ENCODE data around the gene HVCN1.
A peak's percentile ranks its signal among the peaks of the same experiment; 100 is the strongest.
"Not testable (repeated sequence)": the region's sequence is repeated elsewhere in the genome, so short reads cannot be mapped to it uniquely, and the experiment has no call there.

The HVCN1 gene

DNA sequence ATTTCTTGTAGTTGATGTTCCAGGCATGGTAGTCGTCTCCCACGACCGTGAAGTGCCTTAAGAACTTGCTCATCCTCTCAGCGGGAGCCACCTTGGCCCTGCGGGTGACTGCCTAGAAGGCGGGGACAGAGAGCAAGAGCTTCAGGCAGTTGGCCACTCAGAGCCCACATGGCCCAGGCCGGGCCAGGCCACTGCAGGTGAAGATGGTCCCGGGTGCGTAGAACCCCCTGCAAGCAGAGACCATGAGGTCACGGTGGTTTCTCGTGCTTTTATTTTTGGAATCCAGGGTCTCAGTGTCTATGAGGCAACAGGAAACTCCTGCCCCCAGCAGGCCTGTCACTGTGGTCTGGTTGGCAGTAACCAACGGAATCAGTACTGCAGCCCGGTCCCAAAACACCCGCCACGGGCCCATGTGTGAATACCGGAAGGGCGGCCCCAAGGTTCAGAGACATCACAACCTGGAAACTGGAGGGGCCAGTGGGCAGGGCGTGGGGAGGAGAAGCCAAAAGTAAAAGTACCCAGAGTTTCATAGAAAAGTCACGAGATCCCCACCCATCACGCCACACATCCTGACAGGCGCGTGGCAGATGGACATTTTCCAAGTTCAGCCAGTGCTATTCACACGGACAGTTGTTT is 27.5 kb downstream of the HVCN1 start:
- no peak for DNase-seq

DNA sequence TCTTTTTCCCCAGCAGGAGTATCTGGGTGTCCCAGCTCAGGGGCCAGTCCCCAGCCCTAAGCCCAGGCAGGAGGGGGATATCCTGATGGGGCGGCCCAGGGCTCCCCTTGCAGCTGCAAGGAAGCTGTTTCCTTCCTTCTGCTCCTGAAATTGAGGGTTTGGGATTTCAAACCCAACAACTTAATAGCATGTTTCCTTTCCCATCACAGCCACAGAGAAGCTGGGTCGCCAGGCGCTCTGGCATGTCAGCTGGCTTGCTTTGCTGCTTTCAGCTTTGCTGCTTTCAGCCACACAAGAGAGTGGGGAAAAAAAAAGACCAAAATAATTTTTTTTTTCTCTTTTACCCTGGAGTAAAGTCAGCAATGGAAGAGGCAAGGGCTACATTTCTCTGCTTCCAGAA is 30.0 kb downstream of the HVCN1 start:
- DNase-seq, result no peak

GRCh38 chr12:110658242-110658641 is 30.7 kb downstream of the HVCN1 start:
- no peak for DNase-seq

- no peak for DNase-seq
These were observed 31.2 kb downstream of the HVCN1 start for GRCh38 chr12:110657747-110658146.

GRCh38 chr12:110656071-110656655 is 32.8 kb downstream of the HVCN1 start:
- DNase-seq, result no peak

DNA sequence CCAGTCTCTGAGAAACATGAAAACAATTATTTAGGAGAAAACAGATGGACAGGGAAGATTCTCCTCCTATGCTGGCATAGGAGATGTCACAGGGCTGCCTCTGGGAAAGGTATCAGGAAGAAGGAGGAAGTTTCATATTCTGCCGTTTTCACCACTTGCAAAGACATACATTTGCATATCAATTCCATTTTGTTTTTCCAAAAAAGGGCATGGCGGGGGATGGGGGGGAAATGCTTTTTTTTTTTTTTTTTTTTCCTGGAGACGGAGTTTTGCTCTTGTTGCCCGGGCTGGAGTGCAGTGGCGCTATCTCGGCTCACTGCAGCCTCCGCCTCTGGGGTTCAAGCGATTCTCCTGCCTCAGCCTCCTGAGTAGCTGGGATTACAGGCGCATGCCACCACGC is 34.7 kb downstream of the HVCN1 start:
- not testable (repeated sequence) for DNase-seq

- no peak for DNase-seq
These were observed 39.5 kb downstream of the HVCN1 start for GRCh38 chr12:110649341-110649847.

DNA sequence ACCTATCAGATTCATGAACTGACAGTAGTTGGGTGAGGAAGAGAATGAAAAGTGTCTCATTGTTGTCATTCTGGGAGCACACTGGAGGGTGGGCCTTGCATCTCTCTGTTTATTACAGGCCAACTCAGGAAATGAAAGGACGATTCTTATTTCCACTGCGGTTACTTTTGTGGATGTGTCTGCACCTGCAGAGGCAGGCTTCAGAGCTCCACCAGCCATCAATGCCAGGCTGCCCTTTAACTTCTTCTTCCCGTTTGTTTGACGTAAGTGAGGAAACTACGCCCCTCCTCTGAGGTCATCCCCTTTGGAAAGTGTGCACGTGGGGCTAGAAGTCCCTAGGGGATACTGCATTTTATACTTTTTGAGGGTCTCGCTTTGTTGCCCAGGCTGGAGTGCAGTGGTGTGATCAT is 41.3 kb downstream of the HVCN1 start:
- no peak for DNase-seq

- DNase-seq, result no peak
These were observed 47.4 kb downstream of the HVCN1 start for GRCh38 chr12:110641521-110641920.

- DNase-seq, result no peak
These were observed 48.5 kb downstream of the HVCN1 start for GRCh38 chr12:110640275-110641025.

DNA sequence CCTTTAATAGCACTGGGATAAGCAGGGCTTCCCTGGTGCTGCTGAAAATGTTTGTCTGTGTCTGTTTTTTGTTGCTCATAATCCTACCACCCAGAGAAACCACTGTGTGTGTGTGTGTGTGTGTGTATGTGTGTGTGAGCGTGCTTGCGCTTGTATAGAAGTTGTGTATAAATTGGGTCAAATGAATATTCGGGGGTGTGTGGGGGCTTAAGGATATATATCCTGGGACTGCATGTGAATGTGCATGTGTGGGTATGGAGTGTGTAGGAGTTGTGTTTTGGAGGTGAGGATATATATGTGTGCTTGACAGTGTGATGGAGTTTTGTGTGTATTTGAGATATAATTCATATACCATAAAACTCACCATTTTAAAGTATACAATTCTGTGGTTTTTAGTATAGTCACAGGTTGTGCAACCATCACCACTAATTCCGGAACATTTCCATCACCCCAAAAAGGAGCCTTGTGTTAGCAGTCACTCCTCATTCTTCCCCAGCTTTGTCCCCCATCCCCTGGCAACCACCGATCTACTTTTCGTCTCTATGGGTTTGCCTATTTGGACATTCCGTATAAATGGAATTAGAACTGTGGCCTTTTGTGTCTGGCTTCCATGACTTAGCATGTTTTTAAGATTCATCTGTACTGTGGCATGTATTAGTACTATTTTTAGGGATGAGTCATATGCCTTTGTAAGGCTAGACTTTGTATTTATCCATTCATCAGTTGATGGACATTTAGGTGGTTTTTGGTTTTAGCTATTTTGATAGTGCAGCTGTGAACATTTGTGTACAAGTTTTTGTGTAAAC is 49.4 kb downstream of the HVCN1 start:
- DNase-seq, result no peak

- no peak for DNase-seq
These were observed 50.1 kb downstream of the HVCN1 start for GRCh38 chr12:110638796-110639195.

DNA sequence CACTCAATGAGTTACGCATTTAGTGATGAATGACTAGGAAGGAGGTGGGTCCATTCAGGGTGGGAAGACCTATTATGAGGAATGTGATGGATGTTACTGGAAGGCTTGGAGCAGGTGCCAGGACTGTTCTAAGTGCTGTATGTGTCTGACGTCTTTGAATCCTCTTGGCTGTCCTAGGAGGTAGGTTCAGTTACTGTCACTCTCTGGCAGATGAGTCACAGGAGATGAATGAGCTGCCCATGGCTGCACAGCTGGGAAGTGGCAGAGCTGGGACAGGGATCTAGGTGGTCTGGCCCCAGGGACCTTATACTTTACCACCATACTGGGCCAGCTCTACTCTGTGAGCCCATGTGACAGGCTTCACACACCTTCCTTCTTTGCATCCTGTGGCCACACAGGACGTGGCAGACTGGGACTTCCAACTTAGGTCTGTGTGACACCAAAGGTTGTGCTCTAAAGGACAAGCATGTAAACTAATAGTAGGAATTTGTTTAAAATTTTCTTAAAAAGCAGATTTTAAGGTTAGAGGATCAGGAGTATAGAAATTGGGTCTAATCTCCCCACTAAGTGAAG is 51.0 kb downstream of the HVCN1 start:
- DNase-seq, result no peak

DNA sequence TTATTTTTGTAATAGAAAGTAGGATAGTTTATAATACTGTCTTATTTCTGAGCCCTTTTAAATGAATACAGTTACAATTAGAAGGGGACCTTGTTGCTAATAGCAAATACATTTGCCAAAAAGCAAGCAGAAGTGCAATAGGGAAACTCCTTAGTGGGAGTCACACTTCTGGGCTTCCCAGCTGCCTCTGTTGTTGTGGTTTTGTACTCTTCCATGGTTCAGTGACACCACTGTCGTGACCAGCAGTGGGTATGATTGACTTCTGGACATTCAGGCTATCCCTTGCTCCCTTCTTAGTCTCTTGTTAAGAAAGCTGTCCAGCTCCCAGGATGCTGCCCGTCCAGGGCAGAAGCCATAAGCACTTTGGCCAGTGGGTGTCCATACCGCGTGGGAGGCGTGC is 52.4 kb downstream of the HVCN1 start:
- DNase-seq, result no peak

DNA sequence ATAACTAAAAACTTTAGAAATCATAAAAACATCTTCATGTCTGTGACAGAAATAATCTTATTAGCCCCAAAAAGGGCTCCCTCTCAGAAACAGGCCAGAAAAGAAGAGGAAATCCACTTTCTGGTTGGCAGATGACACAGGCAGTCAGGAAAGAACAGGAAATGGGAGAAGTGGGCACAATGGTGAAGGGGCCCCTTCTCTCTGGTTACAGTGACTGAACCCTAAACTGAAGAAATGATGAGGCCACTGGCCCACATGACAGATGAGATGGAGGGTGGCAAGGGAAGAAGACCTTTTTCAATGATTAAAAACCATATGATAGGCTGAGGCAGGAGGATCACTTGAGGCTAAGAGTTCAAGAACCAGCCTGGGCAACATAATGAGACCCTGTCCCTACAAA is 53.9 kb downstream of the HVCN1 start:
- no peak for DNase-seq

- DNase-seq, result no peak
These were observed 61.3 kb downstream of the HVCN1 start for GRCh38 chr12:110627500-110628195.

DNA sequence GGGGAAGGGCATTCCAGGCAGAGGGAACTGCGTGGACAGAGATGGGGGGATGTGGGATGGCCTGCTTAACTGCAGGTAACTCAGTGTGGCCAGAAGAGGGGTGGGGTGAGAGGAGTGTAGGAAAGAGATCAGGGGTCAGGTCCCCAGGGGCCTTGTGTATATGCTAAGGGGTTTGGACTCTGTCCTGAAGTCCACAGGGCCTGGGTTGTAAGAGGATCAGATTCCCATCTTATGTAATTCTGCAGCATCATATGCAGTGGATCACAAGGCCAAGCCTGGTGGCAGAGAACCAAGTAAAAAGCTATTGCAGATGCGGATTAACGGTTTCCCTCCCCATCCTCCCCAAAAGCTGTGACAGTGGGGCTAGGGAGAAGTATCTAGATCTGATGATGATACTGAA is 66.3 kb downstream of the HVCN1 start:
- no peak for DNase-seq

- no peak for DNase-seq
These were observed 69.4 kb downstream of the HVCN1 start for GRCh38 chr12:110619534-110619953.

DNA sequence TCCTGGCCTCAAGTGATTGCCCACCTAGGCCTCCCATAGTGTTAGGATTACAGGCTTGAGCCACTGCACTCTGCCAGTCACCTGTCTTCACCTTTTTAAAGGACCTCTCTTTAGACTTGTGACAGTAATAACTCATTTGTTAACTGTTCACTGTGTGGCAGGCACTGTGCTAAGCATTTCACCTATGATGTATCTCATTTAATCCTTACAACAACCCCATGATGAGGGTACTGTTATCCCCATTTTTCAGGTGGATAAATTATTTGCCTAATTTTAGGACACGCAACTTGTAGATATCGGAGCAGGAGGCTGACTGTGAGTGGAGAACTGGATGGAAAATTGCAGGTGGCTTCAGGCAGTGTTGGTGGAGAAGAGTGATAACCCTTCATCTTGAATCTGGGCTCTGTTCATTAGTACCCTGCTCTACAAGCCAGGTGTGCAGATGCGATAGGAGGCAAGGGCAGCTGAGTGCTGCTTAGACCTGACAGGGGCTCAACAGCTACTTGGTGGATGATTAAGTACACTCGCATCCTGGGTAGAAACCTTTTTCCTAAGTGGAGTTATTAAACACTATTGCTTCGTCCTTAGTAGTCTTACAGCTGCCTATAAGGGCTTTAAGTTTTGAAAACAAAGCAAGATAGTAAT is 72.3 kb downstream of the HVCN1 start:
- DNase-seq, result no peak

- no peak for DNase-seq
These were observed 73.7 kb downstream of the HVCN1 start for GRCh38 chr12:110615171-110615570.

DNA sequence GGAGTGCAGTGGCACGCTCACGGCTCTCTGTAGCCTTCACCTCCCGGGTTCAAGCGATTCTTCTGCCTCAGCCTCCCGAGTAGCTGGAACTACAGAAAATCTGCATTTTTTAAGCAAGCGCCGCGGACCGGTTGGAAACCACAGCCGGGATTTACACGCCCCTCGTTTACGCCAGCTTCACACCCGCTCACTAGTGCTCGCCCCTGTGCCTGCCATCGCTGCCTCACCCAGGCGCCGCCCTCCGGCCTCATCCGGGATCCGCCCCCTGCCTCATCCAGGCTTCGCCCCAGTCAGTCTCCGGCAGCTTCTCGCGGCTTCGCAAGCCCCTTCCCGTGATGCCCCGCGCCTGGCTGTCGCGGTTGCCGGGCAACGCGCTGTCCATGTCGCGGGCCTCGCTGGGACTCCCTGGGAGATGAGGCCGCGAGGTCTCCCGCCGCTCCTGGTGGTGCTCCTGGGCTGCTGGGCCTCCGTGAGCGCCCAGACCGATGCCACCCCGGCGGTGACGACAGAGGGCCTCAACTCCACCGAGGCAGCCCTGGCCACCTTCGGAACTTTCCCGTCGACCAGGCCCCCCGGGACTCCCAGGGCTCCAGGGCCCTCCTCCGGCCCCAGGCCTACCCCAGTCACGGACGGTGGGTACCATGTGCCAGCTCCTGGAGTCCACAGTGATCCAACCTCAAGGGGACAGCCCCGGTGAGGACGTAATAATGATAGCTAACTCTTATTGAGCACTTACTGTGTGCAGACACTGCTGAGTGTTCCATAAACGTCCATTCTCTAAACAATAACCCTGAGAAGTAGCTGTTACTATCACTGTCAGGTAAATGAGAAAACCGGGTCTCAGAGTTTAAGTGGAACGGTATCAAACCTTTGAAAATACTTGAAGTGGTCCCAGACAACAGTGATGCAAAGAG is 74.9 kb downstream of the HVCN1 start, which contains the start of gene TCTN1:
Gene TCTN1, plus strand, starts transcription at position 359 of the 914 bp plus-strand sequence. Its CDS starts 54 bp downstream, at position 413.
- DNase-seq, result peak; percentile 97

Measured in NCI-H345 (cell line).